GM18505 (cell line): ENCODE measurements around the gene SLC9A9.

Experiments
- ATAC-seq: cut with Tn5 transposase; IDR thresholded peaks from one replicate; pipeline ENCODE4 v1.9.1; 2021; ENCODE audit not compliant: unreplicated experiment
- POLR2A ChIP-seq: IDR thresholded peaks from 4 replicates; pipeline ENCODE4 v1.6.1; 2011; ENCODE audit warnings: borderline replicate concordance; ENCODE audit not compliant: insufficient read depth, insufficient read length; ENCODE audit errors: extremely low read depth

SLC9A9 gene

DNA sequence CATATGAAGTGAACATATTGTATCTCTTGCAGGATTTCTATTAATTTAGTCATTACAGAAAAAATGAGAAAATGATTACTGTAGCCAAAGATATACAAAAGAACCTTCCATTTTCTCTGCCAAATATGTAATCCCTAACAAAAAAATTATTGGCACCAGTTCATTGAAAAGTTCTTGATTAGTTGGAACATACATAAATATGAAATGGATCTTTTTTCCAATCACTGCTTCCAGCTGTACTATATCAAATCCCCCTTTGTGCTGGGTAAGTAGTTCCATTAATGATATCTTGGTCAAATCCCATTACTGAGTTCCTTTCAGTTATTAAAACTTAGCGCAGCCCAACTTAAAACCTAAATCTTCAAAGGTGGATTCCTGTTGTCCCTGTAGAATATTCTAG is 263.8 kb downstream of the SLC9A9 start:
- ATAC-seq: no peak
- TF ChIP-seq POLR2A: no peak

DNA sequence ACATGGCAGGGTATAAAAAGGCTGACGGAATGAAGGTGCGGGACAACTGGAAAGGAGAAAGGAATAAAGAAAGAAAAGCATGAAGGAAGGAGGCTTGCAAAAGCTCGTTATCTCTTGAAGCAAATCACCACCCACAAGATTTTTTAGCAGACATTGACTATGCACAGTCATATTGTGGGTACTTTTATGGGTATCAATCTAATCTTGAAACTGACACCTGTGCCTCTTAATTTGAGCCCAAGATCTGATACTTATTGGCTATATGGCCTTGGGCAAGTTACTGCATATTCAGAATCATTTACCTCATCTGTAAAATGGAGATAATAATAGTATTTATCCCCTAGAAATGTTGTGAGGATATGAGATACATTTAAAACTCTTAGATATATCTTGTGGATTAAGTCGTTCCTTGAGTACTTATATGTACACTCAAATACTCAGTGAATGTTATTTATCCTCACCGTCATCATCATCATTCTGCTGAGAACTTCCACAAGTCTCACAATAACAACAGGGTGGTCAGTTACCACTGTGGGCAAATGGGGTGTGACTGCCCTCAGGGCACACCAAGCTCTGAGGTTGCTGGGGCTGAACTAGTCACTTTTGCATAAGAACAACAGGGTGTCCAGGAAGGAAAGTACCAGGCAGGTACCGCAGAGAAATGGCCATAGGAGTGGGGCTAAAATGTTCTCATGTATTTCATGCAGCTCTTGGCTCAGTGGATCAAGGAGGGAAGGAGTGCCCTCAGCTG is 266.1 kb downstream of the SLC9A9 start:
- TF ChIP-seq POLR2A: no peak
- no peak for ATAC-seq

DNA sequence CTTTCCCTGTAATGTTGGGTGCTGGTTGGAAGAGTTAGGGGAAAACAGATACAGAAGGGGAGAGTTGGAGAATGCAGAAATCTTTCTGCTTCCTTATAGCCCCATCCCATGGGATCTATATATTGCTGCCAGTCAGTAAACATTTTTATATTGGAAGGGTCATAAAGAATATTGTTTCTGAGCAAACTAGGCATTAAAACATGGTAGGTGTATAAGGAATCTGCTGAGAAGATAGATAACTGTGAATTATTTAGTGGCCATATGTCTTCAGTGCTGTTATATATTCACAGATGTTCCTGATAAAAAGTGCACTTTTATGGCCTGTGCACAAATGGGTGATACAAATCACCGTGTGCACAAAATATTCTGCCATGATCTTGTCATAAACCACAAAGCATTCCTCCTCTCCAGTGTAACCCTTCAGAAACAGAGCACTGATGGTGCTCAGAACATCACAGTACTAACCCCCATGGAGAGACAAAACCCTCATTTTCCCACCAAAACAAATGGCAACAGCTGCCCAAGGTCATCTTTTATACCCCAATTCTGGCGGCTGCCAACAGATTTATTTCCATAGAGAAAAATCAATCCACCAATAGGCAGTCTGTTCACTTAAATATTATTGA is 269.3 kb downstream of the SLC9A9 start:
- no peak for ATAC-seq
- TF ChIP-seq POLR2A: no peak

DNA sequence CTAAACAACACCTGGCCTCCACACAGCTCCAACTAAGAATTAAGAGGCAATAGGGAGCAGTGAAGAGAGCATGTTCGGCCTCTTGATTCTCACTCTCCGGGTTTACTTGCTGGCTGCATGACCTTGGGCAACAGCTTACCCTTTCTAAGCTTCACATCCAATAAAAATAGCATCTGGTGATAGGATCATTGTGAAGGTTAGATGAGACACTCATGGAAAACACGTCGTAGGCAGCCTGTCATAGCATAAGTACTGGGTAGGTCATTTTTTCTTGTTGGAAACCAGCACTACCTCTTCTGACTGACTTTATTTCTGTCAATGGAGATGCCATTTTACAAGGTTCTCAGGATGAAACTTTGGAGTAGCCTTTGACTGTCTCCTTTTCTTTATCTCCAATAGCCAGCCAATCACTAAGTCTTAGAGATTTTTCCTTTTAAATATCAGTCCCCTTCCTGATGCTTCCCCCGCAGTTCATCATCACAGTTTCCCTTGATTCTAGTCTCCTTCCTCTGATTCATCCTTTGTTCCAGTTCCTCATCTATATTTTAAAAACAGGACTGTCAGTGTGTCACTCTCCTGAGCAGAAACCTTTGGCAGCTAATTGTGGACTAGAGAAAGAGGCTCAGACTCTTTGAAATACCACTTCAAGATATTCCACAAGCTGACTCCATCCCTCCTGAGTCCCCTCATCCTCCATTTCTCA is 271.5 kb downstream of the SLC9A9 start:
- no peak for TF ChIP-seq POLR2A
- no peak for ATAC-seq

DNA sequence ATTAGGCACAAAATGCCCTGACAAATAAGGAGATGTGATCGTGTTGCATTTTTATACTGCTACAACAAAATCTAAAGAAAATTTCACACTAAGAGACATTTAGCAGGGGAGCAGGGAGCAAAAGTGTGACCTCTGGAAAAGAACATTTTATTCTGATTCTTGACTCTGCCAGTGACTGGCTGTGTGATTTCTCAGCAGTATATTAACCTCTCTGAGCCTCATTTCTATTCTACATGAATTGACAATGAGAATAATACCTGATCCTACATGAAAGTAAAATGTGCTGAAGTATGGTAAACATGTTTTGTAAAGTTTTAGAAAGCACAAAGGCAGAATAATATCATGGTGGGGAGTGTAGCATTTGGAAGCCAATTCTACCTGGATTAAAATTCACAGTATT is 273.3 kb downstream of the SLC9A9 start:
- TF ChIP-seq POLR2A: no peak
- ATAC-seq: no peak

DNA sequence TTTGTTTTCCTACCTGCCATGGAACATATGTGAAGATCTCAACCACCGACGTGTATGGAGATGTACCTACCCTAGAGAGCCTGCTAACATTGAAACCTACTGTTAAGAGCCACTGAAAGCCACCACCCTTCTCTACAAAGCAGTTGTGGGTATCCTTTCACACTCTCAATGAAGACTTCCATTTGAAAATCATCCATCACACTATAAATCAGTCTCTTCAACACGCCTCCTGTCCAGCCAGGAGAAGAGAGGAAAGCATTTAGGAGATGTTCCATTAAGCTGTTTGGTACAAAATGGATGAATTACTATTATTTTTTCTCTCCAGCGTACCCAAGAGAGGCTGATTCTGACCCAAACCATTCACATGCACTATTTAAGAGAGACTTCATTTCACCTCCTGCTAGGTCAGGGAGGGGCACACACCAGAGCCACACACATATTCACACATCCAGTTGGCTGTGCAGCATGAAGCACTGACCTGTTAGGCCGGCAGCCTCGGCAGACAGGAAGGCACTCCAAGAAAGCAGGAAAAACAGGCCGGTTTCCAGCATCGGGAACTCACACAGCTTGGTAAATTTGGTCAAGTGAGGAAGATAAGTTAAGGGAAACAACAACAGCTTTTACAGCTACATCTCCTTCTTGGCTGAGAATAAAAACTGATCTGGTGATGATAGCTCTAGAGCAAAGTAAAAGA is 274.5 kb downstream of the SLC9A9 start:
- no peak for ATAC-seq
- no peak for TF ChIP-seq POLR2A

DNA sequence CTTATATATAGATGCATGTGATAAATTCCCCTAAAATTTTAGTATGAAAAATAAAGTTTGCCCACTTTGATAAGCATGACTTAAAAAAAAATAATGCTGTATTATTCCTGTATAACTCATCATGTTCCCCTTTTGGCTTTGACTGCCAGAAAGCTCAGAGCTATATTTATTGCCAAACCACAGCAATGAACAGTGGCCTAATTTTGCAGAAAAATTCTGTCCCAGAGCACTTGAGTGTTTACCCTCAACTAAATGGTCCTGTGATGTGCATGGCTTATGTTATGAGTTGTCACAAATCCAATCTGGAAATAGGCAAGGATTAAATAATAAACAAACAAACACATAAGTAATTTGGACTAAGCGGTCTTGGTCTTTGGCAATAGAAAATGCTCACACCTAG is 276.7 kb downstream of the SLC9A9 start:
- TF ChIP-seq POLR2A: no peak
- ATAC-seq: no peak

DNA sequence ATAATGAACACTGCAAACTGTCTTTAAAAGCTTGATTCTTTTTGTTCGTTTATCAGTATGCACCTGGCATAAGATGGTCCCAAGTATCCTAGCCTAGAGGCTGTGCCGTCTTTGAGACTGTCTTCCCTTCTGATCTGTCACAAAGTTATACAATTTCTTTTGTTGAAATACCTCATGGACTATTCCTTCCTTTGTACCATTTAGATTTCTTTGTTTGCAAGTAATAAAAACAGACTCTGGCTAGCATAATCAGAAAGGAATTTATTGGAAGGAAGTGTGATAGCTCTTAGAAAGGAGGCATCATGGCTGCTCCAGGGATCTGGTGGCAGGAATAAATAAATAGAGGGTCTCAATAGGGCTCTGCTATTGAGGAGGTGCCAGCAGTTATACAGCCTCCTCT is 280.4 kb downstream of the SLC9A9 start:
- ATAC-seq: no peak

DNA sequence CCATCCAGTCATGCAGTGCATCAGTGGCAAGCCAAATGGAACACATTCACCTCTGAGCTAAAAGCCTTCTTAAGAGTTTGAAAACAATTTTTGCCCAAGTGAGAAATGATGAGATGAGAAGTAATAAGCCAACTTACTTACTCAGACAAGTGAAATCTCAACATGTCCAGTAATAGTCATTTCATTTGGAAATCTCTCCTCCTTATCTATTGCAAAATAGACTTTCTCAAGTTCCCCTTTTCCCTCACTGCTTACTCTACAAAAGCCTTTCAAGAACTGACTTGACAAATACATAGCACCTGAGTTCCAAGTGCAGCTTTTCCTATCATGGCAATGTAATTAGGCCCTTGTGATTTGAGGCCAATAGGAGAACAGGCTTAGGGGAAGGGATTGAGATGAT is 282.3 kb downstream of the SLC9A9 start:
- ATAC-seq: no peak
- TF ChIP-seq POLR2A: no peak

More for the DNA sequence above, 280.4 kb downstream of the SLC9A9 start:
- no peak for TF ChIP-seq POLR2A

DNA sequence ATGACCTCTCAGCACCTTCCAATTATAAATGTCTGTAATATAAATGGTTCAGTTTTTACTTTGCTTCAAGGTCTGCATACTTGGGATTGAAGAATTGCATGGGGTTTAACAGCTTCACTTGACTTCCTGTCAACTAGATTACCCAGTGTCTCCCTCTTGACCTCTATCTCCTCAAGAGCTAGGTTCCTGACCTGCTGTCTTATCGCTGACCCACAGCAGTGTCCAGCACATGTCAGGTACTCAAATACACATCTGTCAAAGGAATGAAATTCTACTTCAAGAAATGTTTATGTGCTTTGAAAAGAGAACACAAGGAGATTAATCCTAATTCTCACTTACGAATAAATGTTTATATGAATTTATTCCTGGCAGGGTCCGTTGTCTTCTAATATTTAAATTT is 284.5 kb downstream of the SLC9A9 start:
- ATAC-seq: no peak
- TF ChIP-seq POLR2A: no peak

DNA sequence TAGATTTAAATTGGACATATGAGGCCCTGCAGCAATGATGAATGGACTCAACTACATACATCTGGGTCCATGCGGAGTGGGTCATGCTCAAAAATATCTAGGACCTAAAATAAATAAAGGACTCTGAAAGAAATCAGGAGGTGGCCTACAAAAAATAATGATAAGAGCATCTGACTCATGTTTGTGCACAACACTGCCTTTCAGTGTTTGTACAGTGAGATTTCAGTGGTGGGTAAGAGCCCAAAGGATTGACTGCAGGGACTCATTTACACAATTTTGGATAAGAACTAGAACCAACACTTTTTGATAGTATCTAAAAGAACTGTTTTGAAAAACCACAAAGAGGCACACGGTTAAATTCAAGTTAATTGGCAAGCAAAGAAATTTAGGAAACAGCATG is 285.5 kb downstream of the SLC9A9 start:
- no peak for ATAC-seq

DNA sequence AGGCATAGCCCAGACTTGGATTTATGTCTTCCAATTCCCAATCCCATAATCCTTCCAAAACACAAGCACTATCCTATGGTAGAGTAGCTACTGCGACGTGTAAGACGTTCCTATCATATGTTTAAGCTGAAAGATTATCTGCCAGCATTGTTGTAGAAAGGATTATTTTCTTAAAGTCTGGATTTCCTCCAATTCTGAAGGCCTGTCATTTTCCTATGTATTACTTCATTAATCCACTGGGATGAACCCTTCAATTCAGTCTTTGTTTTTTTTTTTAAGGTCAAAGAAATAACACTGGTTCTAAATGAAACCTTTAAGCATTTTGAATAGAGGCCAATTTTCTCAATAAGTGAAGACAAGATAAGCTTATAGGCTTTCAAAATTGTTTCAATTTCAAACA is 289.0 kb downstream of the SLC9A9 start:
- no peak for ATAC-seq
- no peak for TF ChIP-seq POLR2A

More for the DNA sequence above, 285.5 kb downstream of the SLC9A9 start:
- TF ChIP-seq POLR2A: no peak

DNA sequence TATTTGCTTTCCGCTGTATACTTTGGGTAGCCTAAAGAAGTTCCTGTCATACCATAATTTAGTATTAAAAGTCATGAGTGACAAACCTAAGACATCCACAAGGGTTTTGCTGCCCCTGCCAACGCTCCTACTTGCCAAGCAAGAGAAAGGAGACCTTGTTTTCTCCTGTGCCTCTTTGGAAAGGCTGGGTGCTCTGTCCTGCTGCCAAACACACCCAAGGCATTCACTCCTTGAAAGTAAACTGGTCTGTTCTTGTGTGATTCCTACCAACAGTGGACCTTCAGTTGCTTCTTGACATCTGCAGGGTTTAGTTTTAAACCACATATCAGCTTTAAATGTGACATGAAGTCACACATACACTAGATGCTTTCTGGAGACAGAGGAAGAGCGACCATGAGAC is 295.4 kb downstream of the SLC9A9 start:
- ATAC-seq: no peak
- no peak for TF ChIP-seq POLR2A
